Kidney epithelial cell (primary cell): ENCODE data around the gene PSMC2. TPM values are rescaled to one million over a fixed set of nuclear protein-coding genes. Genes with fewer than 3 reads are reported as not detected.
A peak's percentile ranks its signal among the peaks of the same experiment; 100 is the strongest.

Experiments
- DNase-seq: peaks from one replicate; pipeline ENCODE4 v3.0.0-alpha.2; 2010; ENCODE audit warnings: low read depth
- H3K27me3 ChIP-seq: 2 replicates; pipeline ENCODE4 v1.6.0; 2011; ENCODE audit warnings: low read length; ENCODE audit not compliant: control insufficient read depth, insufficient read depth
- H3K36me3 ChIP-seq: 2 replicates; pipeline ENCODE4 v1.5.1; 2011; ENCODE audit warnings: low read length; ENCODE audit not compliant: control insufficient read depth, insufficient read depth
- H3K4me3 ChIP-seq: 2 replicates; pipeline ENCODE4 v1.5.1; 2011; ENCODE audit warnings: low read depth, mild to moderate bottlenecking, control low read depth, low read length
- CTCF ChIP-seq: IDR thresholded peaks from 2 replicates; pipeline ENCODE4 v1.5.1; 2011; ENCODE audit warnings: mild to moderate bottlenecking, moderate library complexity, low read length, control low read depth, inconsistent platforms; ENCODE audit not compliant: insufficient read depth, poor library complexity, severe bottlenecking
- total RNA-seq: library from RNA; depleted of rRNA; stranded (reverse); fragments of >200 nt; gene quantifications from 2 replicates; pipeline ENCODE4 v1.2.3, GENCODE V29; 2015

PSMC2 gene
- total RNA-seq, 1 donor from 2014 or later: 115 TPM

GRCh38 chr7:103341466-103341865, 6.0 kb upstream of the PSMC2 start:
- Histone ChIP-seq H3K36me3 (peaks cover 2% of the 10 kb centered on the region), H3K4me3 (no peak overlapping the region), H3K27me3 (no peaks in the 10 kb centered on the region)
- TF ChIP-seq CTCF: no peak
- DNase-seq: no peak

GRCh38 chr7:103343332-103343731, 4.1 kb upstream of the PSMC2 start:
- TF ChIP-seq CTCF: no peak
- Histone ChIP-seq H3K27me3 (no peaks in the 10 kb centered on the region), H3K36me3 (peaks cover 2% of the 10 kb centered on the region), H3K4me3 (peak overlapping the region; percentile 90)
- DNase-seq: no peak

- no peaks in the 10 kb centered on the region for H3K27me3 ChIP-seq
- H3K4me3 ChIP-seq: peak overlapping the region; percentile 90
- no peak for DNase-seq
- no peak for TF ChIP-seq CTCF
- peaks cover 2% of the 10 kb centered on the region for H3K36me3 ChIP-seq
These were observed 3.5 kb upstream of the PSMC2 start for GRCh38 chr7:103343758-103344452.

- no peak for TF ChIP-seq CTCF
- H3K27me3 ChIP-seq: no peaks in the 10 kb centered on the region
- peak; percentile 62 for DNase-seq
- H3K4me3 ChIP-seq: peak within 1 kb of the TSS; percentile 90
- H3K36me3 ChIP-seq: peaks cover 2% of the 10 kb centered on the region
These were observed 2.8 kb upstream of the PSMC2 start, which contains the start of gene DNAJC2 for GRCh38 chr7:103344453-103345149. Gene DNAJC2 (minus strand): TSS chr7:103344767. CDS start chr7:103344622, 145 bp downstream.

GRCh38 chr7:103346396-103346795, 1.0 kb upstream of the PSMC2 start:
- H3K27me3 ChIP-seq: no peaks in the 10 kb centered on the region
- TF ChIP-seq CTCF: no peak
- H3K36me3 ChIP-seq: no peaks in the 10 kb centered on the region
- DNase-seq: no peak
- H3K4me3 ChIP-seq: no peak overlapping the region

GRCh38 chr7:103348452-103348851, 1.0 kb downstream of the PSMC2 start:
- Histone ChIP-seq H3K27me3 (no peaks in the 10 kb centered on the region), H3K36me3 (no peaks in the 10 kb centered on the region), H3K4me3 (peak overlapping the region; percentile 93)
- no peak for DNase-seq
- TF ChIP-seq CTCF: no peak
